ENCODE measurements around the gene DESI1. TPM values are rescaled to one million over a fixed set of nuclear protein-coding genes. Genes with fewer than 3 reads are reported as not detected.
A peak's percentile ranks its signal among the peaks of the same experiment; 100 is the strongest.
"Not testable (repeated sequence)": the region's sequence is repeated elsewhere in the genome, so short reads cannot be mapped to it uniquely, and the experiment has no call there.

DESI1 gene
- total RNA-seq, 1 experiment from 2014 or later = 33.0 TPM

DNA sequence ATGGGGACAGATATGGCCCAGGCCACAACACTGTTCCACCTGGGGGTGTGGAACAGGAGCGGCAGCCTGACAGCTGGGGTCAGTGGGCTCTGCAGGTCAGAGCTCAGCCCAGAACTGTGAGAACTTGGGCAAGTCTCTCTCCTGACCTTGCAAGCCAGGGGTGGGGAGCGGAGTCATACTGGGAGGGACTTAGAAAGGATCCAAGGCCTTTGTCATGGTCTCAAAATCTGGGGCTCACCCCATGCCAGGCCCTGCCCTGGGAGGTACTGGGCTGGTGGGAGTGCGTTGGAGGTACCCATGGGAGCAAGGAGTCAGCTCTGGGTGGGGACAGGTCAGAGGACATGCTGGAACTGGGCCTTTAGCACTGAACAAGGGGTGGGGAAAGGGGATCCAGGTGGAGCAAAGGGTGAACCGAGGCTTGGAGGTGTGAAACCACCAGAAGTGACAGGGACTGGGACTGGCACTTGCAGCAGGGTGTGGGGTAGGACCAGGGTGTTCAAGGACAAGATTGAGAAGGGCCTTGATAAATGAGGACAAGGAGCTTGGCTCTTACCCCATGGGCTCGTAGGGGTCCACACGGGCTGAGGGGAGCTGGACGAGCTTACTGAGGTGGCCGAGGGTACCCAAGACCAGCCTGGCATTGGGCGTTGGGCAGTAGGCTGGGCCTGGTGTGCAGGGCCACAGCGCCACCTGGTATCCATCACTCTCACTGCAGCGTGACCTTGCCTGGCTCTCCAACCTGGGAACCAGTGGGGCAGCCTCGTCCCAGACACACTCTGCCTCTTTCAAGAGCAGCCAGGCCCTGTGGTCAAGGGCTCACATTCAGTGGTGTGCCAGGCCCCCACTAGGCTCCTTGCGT lies 23.8 kb downstream of the DESI1 start:
- in situ Hi-C loops (cut with HindIII; ENCODE audit: low sequenced_read_pairs) = no loop called here
- peak; percentile 72 for DNase-seq (ENCODE audit: low spot score)

DNA sequence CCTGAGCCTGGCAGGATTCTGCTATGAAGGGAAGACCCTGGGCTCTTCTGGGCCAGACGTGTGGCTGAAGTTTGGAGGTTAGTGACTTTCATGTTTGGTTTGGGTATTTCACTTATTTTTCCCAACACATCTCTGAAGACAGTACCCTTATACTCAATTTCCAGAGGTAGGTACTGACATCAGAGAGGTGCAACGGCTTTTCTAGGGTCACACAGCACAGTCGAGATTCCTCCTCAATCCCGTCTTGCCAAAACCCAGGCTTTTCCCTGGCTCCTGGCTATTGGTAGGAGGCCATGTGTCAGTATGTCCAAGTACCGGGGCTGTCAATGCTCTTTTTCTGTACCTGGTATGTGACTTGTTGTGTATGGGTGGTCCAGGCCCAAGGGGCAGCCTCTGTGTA lies 25.1 kb downstream of the DESI1 start:
- in situ Hi-C loops (cut with HindIII; ENCODE audit: low sequenced_read_pairs) = no loop called here

DNA sequence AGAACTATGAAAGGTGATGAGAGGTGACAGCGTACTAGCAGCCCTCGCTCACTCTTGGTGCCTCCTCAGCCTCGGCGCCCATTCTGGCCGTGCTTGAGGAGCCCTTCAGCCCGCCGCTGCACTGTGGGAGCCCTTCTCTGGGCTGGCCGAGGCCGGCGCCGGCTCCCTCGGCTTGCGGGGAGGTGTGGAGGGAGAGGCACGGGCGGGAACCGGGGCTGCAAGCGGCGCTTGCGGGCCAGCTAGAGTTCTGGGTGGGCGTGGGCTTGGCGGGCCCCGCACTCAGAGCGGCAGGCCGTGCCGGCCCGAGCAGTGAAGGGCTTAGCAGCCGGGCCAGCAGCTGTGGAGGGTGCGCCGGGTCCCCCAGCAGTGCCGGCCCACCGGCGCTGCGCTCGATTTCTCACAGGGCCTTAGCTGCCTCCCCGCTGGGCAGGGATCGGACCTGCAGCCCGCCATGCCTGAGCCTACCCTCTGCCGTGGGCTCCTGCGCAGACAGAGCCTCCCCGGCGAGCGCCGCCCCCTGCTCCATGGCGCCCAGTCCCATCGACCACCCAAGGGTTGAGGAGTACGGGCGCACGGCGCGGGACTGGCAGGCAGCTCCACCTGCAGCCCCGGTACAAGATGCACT lies 27.4 kb downstream of the DESI1 start:
- in situ Hi-C loops (cut with HindIII; ENCODE audit: low sequenced_read_pairs); DNase-seq (ENCODE audit: low spot score): not testable (repeated sequence)

More for the DNA sequence above, 25.1 kb downstream of the DESI1 start:
- DNase-seq (ENCODE audit: low spot score) = no peak

DNA sequence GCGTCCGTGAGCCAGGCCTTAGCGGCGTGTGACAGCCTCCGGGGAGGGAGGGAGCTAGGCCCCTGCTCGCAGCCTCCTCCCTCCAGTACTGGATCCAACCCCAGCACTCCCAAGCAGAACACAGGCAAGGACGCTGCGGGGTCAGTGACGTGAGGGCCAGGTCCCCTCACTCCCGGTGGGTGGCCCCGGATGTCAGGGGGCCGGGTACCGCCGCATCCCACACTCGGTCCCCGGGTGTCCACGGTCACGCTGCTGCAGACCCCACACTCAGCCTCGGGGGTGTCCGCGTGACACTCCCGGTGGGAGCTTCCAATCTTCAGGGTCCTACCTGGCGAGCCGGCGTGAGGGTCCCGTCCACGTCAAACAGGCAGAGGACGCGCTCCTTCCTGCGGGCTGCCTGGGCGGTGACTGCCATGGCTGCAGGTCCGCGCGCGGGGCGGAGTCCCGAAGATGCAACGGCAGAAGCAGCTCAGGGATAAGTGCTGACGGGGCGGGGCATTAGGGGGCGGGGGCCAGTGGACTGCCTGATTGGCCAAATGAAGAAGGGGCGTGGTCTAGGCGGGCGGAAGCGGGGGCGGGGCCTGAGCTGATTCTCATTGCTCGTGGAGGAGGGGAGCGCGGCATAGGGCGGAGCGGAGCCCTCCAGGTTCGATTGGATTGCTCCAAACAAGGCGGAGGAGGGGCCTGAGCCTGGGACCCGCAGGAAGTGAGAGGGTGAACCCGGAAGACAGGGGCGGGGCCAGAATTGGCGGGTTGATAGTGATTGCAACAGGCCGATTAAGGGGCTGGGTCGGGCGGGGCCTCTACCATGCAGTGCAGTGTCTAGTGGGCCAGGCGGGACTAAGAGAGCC lies 31.2 kb downstream of the DESI1 start, which contains the start of gene PMM1:
PMM1 (minus strand) TSS at position 450 of the 851 bp plus-strand sequence; CDS start at position 415, 35 bp downstream.
- in situ Hi-C loops (cut with HindIII; ENCODE audit: low sequenced_read_pairs) = no loop called here

DNA sequence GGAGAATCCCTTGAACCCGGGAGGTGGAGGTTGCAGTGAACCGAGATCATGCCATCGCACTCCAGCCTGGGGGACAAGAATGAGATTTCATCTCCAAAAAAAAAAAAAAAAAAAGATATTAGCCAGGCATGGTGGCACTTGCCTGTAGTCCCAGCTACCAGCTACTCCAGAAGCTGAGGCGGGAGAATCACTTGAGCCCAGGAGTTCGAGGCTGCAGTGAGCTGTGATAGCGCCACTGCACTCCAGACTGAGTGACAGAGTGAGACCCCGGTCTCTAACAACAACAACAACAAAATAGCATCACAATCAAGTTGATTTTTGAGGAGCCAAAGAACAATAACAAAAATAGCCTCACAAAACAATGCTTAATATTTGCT lies 33.5 kb downstream of the DESI1 start:
- no peak for DNase-seq (ENCODE audit: low spot score)
- in situ Hi-C loops (cut with HindIII; ENCODE audit: low sequenced_read_pairs) = no loop called here

More for the DNA sequence above, 31.2 kb downstream of the DESI1 start, which contains the start of gene PMM1:
- DNase-seq (ENCODE audit: low spot score) = peak; percentile 100

DNA sequence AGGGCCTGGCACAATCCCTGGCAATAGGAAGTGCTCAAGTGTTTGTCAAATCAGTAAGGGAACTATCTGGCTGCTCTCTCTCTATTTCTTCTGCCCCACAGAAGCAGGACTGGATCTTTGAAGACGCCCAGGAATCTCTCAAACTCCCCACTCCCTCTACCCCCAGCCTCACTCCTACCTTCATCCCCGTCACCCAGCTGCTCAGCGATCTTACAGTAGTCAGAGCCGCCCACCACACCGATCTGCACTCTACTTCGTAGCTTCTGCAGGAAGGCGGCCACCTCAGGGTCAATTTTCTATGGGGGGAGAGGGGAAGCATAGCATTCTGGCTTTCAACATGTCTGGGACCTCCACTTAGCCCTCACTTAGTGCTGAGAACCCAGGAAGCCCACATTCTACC lies 34.9 kb downstream of the DESI1 start:
- in situ Hi-C loops (cut with HindIII; ENCODE audit: low sequenced_read_pairs) = no loop called here
- DNase-seq (ENCODE audit: low spot score) = no peak

DNA sequence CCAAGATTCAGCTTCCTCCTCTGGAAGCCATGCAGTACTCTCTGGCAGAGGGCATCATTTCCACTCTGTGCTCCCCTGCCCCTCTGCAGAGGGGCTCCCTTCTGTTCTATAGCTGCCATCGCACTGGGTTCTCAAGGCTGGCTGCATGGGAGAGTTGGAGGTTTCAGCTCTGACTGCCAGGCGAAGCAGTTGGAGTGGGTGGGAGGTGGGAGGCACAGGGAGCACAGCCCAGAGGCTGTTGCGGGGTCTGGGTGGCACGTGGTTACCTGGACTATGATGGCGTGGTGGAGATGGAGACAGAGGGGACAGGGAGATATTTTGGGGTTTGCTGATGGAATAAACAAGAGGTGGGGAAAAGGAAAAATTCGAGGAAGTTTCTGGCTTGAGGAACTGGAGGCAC lies 36.0 kb downstream of the DESI1 start:
- in situ Hi-C loops (cut with HindIII; ENCODE audit: low sequenced_read_pairs) = no loop called here

DNA sequence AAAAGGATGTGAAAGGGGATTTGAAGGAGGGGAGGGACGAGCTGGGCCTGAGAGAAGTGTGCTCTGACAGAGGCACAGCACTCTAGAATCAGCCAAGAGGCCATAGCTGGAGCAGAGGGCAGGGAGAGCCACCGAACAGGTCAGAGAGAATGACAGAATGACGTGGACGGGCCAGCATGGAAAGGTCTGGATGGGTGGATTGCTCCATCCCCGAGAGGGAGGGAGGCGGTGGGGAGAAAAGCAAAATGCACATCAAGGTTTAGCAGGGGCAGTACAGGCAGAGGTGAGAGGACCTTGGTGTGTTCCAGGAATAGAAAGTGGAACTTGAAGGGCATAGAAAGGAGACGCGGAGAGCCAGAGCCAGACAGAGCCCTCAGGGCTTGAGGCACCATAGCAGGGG lies 38.1 kb downstream of the DESI1 start:
- in situ Hi-C loops (cut with HindIII; ENCODE audit: low sequenced_read_pairs) = no loop called here
- DNase-seq (ENCODE audit: low spot score) = no peak

More for the DNA sequence above, 36.0 kb downstream of the DESI1 start:
- no peak for DNase-seq (ENCODE audit: low spot score)

DNA sequence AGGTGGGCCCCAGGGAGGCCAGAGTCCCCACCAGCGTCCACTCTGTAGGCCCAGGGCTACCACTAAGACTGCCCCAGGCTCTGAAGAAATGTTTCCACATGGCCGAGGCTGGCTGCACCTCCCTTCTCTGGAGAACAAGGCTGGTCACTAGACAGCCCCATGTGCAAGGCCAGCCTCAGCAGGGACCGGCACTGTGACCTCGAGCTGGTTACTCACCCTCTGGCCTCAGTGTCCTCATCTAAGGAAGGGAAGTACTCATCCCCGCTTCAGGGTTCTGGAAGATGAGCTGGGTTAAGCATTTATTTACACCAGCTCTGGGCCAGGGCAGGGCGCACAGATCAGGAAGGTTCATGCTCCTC lies 40.9 kb downstream of the DESI1 start:
- in situ Hi-C loops (cut with HindIII; ENCODE audit: low sequenced_read_pairs) = no loop called here
- DNase-seq (ENCODE audit: low spot score) = no peak

DNA sequence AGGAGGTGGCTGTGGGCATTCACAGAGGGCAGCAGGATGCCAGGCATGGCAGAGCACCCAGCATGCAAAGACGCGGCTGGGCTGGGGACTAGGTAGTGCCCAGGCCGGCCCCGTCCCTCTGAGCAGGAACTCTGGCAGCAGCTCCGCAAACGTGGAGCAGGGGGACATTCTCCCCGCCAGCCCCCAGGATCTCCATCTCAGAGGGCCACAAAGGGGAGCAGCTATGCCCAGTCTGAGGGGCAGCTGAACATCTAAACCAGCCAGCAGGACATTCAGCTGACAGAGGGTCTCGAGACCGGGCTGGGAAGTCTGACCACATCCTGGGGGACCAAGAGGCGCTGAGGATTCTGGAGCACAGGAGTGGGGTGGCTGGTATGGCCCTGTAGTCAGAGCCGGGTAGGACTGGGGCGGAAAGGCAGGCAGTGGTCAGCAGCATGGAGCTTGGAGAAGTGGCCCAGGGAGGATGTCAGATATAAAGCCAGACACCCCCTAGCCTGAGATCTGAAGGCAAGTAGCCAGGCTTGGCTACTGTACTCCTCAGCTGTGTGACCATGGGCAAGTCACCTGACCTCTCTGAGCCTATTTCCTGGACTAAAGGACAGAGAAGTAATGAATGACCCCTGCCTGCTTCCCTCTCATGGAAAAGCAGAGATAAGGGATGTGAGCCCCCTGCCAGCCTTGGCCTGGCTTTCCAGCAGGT lies 41.4 kb downstream of the DESI1 start:
- in situ Hi-C loops (cut with HindIII; ENCODE audit: low sequenced_read_pairs) = no loop called here
- no peak for DNase-seq (ENCODE audit: low spot score)

DNA sequence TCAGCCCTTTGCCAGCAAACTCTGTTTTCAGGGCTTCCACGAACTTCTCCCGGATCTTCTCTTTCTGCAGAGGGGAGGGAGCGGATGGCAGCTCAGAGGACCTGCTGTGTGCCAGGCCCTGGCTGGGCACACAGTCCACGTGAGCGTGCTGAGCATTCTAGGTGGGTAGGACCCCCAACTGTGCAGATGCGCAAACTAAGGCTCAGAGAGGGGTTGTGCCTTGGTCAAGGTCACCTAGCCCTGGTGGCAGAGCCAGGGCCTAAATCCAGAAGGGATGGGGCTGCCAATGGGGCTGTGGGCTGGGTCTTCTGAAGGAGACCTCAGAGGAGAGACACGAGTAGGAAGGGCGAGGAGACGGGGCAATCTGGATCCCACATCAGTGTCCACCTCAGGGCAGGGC lies 42.0 kb downstream of the DESI1 start:
- in situ Hi-C loops (cut with HindIII; ENCODE audit: low sequenced_read_pairs) = no loop called here
- no peak for DNase-seq (ENCODE audit: low spot score)

DNA sequence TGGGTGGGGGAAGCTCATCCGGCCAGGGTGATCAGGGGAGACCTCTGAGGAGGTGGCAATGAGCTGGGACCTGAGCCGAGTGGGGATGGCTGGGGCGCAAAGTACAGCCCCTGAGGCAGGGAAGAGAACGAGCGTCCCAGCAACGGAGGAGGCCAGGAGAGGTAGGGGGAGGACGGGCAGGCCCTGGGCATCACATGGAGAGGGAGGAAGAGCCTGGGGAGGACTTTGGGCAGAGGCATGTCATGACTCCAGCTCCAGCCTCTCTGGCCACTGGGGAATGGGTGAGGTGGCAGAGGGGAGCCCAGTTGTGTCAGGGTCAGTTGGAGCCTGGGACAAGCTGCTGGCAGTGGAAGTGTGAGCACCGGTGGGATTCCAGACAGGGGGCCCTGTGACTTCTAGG lies 42.7 kb downstream of the DESI1 start:
- DNase-seq (ENCODE audit: low spot score) = no peak
- in situ Hi-C loops (cut with HindIII; ENCODE audit: low sequenced_read_pairs) = no loop called here

DNA sequence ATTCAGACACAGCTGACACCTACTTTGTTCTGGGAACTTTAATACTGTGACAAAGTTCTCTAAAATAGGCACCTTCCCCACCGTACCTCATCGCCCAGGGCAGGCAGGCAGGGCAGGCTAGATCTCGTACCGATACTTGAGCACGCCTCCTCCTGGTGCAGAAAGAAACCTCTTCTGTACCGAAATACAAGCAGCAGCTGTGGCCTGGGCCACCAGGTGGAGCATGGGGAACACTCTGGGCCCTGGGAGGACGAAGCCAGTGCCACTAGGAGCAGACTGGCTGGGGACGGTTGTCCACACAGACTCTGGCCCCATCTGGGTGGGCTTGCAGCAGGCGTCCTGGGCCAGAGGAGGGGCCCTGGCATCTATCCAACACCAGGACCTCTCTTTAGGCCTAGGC lies 44.0 kb downstream of the DESI1 start:
- peak; percentile 82 for DNase-seq (ENCODE audit: low spot score)
- in situ Hi-C loops (cut with HindIII; ENCODE audit: low sequenced_read_pairs) = no loop called here

DNA sequence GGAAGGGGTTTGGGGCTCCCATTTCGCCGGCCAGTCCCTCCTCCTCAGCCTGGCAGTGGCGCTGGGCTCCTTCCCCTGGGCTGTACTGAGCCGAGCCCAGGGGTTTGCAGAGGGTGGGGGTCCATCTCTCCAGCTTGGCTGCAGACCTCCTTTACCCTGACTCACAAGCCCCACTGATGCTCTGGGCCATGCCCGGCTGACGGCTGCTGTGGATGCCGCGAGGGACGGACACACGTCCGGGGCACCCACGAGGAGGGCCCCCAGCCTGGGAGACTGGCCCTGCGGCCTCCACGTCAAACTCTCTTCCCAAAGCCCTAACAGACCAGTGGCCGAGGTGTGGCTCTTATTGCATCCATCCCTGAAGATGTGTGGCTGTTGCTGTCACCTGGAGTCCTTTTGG lies 45.3 kb downstream of the DESI1 start:
- in situ Hi-C loops (cut with HindIII; ENCODE audit: low sequenced_read_pairs) = no loop called here
- no peak for DNase-seq (ENCODE audit: low spot score)

DNA sequence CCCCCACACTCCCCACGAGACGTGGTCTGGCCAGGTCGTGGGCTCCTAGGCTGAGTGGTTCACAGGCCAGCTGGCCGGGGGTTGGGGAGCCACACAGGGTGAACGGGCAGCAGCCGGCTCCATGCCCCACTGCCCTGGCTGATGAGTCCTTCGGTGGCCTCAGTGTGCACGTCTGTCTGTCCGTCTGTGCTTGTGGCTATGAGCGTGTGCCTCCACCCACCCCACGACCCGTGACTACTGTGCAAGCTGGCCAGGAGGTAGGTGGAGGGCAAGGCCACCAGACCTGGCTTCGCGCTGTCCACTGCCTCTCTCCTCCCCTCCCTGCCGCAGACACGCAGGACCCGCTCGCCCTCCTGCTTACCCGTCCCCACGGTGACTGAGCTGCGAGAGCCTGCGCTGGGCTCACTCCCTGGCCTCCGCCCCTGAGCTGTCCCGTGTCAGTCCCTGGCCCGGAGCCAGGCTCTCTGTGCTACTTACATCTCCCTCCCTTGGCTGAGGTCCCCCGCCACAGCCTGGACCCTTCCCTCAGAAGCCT lies 45.9 kb downstream of the DESI1 start:
- in situ Hi-C loops (cut with HindIII; ENCODE audit: low sequenced_read_pairs) = no loop called here
- peak; percentile 63 for DNase-seq (ENCODE audit: low spot score)

DNA sequence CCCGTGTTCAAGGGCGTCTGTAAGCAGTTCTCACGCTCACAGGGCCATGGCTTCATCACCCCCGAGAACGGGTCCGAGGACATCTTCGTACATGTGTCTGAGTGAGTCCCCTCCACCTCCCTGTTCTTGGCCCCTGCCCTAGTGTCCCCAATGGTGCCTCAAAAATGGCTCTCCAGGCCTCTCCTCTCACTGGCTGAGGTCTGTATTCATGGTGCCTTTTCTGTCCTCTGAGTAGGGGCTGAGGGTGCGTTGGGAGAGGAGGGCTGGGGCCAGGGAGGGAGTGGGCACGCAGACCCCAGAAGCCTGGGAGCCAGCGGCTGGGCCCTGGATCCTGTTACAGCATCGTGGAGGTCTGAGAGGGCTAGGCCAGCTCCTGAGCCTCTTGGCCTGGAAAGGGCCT lies 47.2 kb downstream of the DESI1 start:
- DNase-seq (ENCODE audit: low spot score) = no peak
- in situ Hi-C loops (cut with HindIII; ENCODE audit: low sequenced_read_pairs) = no loop called here

DNA sequence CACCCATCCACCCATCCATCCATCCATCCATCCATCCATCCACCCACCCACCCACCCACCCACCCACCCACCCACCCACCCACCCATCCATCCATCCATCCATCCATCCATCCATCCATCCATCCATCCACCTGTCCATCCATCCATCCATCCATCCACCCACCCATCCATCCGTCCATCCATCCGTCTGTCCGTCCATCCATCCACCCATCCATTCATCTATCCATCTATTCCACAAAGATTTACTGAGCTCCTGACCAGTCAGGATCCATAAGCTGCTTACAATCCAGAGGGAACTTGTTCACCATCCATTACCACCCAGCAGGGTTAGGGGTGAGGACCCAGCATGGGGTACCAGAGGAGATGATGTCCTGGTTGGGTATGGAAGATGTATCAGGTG lies 48.5 kb downstream of the DESI1 start:
- in situ Hi-C loops (cut with HindIII; ENCODE audit: low sequenced_read_pairs) = not testable (repeated sequence)

DNA sequence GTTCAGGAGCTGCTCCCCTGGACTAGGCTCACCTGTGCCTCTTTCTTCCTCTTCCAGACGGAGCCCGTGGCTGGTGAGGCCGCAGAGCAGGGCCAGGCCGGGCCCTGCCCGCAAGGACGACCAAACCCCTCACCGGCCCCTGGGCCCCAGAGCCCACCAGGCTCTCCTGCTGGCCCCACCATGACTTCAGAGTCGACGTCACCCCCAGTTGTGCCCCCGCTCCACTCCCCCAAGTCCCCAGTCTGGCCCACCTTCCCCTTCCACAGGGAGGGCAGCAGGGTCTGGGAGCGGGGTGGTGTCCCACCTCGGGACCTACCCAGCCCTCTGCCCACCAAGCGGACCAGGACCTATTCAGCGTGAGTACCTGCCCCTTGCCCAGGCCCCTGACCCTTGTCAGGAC lies 49.1 kb downstream of the DESI1 start:
- in situ Hi-C loops (cut with HindIII; ENCODE audit: low sequenced_read_pairs) = no loop called here
- no peak for DNase-seq (ENCODE audit: low spot score)

More for the DNA sequence above, 48.5 kb downstream of the DESI1 start:
- not testable (repeated sequence) for DNase-seq (ENCODE audit: low spot score)

DNA sequence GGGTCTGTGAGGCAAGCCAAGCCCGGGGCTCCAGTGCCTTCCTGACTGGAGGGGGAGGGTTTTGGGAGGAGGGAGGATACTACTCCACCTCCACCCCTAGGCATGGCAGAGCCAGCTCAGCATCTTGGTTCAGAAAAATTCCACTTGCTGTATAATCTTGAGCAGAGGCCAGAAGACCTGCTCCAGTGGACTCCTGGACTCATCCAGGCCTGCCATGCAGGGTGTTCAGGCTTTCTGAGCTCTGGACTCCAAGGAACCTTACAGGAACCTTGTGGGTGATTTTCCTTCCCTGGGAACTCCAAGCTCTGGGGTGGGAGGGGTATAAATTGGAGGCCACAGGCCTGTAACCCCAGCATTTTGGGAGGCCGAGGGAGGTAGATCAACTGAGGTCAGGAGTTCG lies 50.6 kb downstream of the DESI1 start:
- DNase-seq (ENCODE audit: low spot score) = no peak
- in situ Hi-C loops (cut with HindIII; ENCODE audit: low sequenced_read_pairs) = no loop called here

Data from G401 (cell line).